Fibroblast of the aortic adventitia (primary cell): ENCODE measurements around the gene TMEM208. TPM values are rescaled to one million over a fixed set of nuclear protein-coding genes. Genes with fewer than 3 reads are reported as not detected.

Source experiments
- DNase-seq: peaks from one replicate; pipeline ENCODE4 v3.0.0-alpha.2; 2010; ENCODE audit warnings: low read depth
- H3K4me3 ChIP-seq: 2 replicates; pipeline ENCODE4 v1.5.1; 2011; ENCODE audit warnings: low read depth, mild to moderate bottlenecking, control low read depth, low read length, moderate library complexity
- total RNA-seq: library from RNA; depleted of rRNA; stranded (reverse); fragments of >200 nt; gene quantifications from 2 replicates; pipeline ENCODE4 v1.2.3, GENCODE V29; 2012; ENCODE audit warnings: low replicate concordance
- TF ChIP-seq, protein P1 (sequence below): IDR thresholded peaks from 2 replicates; pipeline ENCODE4 v1.5.1; 2011; ENCODE audit warnings: mild to moderate bottlenecking, low read length, control low read depth, inconsistent platforms; ENCODE audit not compliant: insufficient read depth

TMEM208 gene
- total RNA-seq, 1 donor: 24.3 TPM

DNA sequence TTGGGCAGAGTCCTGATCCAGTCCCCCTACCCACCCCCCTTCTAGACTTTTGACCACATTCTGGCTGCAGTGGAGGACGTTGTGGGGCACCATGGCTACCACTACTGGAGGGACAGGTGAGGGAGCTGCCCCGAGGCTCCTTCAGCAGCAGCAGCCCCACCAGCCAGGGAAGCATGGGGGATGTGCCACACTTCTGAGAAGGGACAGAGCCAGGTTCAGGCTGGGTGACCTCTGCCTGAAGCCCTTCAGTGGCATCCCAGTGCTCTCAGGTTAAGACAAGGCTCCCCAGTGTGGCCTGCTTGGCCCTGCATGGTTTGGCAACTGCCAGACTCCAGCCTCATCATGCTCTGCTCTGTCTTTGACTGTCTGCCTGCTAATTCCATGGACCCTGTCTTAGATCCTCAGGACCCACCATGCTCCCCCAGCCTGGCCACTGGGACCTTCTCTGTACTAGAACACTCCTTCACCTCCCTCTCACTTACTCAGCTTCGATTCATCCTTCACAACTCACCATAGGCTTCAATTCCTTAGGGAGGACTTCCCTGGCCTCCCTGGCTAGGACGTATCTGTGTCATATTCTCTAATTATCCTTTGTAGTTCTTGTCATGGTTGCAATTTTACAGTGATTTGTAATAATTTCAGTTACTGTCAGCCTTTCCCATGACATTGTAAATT lies 30.7 kb downstream of the TMEM208 start:
- no peak overlapping the region for H3K4me3 ChIP-seq
- TF ChIP-seq, protein P1, sequence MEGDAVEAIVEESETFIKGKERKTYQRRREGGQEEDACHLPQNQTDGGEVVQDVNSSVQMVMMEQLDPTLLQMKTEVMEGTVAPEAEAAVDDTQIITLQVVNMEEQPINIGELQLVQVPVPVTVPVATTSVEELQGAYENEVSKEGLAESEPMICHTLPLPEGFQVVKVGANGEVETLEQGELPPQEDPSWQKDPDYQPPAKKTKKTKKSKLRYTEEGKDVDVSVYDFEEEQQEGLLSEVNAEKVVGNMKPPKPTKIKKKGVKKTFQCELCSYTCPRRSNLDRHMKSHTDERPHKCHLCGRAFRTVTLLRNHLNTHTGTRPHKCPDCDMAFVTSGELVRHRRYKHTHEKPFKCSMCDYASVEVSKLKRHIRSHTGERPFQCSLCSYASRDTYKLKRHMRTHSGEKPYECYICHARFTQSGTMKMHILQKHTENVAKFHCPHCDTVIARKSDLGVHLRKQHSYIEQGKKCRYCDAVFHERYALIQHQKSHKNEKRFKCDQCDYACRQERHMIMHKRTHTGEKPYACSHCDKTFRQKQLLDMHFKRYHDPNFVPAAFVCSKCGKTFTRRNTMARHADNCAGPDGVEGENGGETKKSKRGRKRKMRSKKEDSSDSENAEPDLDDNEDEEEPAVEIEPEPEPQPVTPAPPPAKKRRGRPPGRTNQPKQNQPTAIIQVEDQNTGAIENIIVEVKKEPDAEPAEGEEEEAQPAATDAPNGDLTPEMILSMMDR: no peak
- DNase-seq: no peak

DNA sequence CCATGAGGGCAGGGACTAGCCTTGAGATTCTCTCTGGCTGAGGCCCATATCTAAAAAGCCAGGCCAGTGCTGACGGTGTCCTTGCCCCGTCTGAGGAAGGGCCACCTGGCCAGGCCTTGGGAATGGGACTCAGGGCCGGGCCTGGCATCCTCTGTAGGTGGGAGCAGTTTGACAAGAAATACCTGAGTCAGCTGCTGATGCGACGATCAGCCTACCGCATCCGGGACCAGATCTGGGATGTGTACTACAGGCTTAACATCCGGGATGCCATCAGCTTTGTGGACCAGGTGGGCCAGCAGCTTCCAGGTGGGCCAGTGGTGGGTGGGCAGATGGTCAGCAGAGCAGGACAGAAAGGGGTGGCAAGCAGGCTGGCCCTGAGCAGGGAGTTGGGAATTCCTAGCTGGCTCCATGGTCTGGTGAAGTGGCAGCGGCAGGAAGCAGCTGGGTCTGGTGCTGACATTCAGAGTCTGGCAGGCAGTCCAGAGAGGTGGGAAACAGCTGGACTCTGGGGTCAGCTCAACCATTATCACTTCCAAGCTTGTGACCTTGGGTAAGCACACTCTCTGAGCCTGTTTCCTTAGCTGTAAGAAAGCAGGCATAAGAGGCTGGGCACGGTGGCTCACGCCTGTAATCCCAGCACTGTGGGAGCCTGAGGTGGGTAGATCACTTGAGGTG lies 31.4 kb downstream of the TMEM208 start:
- DNase-seq: no peak
- H3K4me3 ChIP-seq: no peak overlapping the region
- TF ChIP-seq, protein P1: no peak

DNA sequence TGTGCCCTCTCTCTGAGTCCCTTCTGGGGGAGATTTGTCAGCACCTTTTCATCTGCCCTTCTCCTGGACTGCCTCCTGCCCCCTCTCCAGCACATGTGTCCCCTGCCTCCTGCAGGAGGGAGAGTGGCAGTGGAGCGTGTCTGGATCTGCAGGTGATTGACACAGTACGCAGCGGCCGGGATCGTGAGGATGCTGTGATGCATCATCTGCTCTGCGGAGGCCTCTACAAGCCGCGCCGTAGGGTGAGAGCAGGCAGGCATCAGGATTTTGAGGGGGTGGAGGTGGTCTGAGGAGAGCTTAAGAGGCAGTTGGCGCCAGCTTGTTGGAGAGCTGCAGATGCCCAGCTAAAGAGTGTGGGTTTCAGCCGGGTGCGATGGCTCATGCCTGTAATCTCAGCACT lies 32.8 kb downstream of the TMEM208 start:
- DNase-seq: no peak
- TF ChIP-seq, protein P1: no peak
- no peak overlapping the region for H3K4me3 ChIP-seq

DNA sequence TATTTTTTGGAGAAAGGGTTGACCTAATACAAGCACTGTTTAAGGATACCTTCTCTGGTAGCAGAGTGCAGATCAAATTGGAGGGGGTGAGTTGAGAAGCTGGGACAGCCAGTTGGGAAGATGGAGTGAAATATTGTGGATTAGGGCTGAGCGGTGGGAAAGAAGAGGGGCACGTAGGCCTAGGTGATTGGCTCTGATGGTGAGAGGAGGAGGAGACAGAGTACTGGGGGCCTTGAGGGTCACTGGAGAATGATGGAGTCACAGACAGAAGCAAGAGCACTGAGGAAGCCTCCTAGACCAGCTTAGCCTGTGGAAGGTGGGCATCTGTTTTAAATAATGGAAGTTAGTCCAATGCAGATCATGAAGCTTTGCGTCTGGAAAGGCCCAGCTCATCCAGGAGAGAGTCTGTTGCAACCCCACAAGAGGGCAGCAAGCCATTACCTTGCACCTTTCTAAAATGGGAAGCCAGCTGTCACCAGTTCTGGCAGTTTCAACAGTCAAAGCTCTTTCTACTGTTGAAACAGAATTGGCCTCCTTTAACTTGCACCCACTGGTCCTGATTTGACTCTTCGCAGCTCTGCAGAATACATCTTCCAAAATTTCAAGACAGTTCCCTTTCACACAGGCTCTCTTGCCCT lies 33.6 kb downstream of the TMEM208 start:
- TF ChIP-seq, protein P1: peak; percentile 73
- peak; percentile 81 for DNase-seq
- no peak overlapping the region for H3K4me3 ChIP-seq

DNA sequence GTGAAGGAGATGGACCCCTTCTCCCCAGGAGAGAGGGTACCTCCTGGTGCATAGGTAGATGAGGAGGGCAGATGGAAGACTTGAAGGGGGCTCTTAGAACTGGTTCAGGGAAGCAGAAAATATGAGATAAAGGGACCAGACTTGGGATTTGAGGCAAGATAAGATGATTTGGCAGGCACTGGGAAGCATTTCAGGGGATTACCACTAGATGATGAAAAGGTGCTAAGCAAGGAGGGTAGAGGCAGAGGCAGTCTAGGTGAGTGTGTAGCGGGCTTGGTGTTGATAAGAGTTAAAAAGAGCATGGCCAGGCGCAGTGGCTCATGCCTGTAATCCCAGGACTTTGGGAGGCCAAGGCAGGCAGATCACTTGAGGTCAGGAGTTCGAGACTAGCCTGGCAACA lies 36.3 kb downstream of the TMEM208 start:
- no peak for DNase-seq
- TF ChIP-seq, protein P1: no peak
- H3K4me3 ChIP-seq: no peak overlapping the region

DNA sequence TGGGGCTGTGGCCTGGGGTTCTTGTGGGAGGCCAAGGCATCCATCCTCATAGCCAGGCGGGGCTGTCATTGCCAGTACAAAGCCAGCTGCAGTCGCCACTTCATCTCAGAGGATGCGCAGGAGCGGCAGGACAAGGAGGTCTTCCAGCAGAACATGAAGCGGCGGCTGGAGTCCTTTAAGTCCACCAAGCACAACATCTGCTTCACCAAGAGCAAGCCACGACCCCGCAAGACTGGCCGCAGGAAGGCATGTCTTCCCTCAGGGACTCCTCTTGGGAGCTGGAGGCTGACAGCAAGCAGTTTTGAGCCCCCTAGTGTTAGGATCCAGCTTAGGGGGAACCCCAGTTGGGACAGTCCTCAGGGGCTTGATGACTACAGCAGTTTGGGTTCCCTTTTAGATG lies 37.3 kb downstream of the TMEM208 start:
- no peak overlapping the region for H3K4me3 ChIP-seq
- TF ChIP-seq, protein P1: no peak
- DNase-seq: no peak
